RKO (cell line): Measurements from ENCODE around the gene DRD3.

Source experiments
- DNase-seq: peaks from one replicate; pipeline ENCODE4 v3.0.0-alpha.2; 2016; ENCODE audit warnings: low spot score

The DRD3 gene

DNA sequence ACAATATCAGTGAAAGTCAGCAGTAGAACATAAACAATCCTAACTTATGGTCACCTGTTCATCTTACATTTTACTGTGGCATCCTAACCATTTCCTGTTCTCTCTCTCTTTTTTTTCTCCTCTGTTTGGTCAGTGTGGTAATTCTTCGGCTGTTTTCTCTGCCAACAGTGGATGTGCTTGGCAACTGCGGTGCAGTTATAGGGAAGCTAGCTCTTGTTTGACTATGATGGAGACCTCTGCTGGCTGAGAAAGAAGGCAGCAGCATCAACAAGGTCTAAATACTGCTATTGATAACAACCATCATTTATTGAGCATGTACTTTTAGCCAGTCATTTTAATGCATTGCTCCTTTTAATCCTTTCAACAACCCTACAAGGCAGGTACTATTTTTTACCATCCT is 723 bp upstream of the DRD3 start:
- DNase-seq, result peak; percentile 55

DNA sequence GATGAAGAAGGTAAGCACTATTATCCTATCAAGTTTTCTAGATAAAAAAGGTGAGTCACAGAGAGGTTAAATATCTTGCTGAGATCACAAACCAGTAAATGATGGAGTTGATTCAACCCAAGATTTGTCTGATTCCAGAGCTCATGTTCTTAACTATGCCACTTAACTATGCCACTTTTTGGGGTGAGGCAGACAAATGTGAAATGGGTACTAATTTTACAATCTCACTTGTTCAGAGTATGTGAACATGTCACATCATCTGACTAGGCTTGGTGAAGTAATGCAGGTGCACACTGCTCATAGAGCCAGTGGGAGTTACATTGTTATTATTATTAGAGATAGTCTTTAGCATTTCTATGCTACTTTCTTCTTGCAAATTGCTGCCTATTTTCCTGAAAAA is 2.0 kb downstream of the DRD3 start:
- DNase-seq, result no peak

DNA sequence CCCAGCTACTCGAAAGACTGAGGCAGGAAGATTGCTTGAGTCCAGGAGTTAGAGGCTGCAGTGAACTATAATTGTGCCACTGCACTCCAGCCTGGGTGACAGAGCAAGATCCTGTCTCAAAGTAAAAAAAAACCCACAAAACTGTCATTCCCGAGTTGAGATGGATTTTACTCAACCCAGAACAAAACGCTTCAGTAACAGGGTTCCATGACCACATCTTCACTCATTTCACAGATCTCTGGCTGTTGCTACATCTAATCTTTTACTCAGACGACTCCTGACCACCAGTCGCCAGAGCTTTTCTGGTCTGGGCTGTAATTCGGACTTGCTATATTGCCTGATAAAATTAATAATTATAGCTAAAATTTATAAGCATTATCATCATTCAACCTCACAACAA is 2.4 kb downstream of the DRD3 start:
- no peak for DNase-seq

DNA sequence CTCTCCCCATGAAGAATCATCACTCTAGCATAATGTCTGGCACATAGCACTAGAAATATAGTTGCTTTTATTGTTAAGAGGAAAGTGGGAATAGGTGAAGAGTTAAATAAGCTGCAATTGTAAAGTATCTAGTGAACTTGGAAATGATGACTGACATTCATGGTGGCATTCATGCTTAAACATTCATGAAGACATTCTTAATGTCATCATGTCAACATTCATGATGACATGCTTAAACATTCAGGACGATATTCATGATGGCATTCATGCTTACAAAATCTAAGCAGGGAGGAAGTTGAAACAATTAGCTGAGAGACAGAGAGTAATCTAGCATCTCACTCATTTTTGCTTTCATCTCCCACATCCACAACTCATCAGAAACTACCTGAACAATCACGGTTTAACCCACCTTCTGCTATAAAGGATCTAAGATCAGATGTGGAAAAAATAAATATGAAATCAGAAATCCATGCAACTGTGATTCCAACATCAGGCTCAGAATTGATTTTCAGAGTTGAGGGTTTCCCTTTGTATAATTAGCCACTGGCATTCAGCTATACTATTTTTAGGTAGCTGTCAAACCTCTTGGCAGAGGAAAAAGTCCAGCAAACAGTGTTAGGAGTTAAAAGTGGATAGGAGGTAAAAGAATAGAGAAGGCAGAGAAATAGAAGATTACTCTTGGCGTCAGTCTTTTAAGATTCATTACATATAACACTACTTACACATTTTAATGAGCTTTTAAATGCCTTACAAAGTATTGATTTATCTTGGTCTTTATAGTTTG is 3.5 kb downstream of the DRD3 start:
- DNase-seq, result no peak

DNA sequence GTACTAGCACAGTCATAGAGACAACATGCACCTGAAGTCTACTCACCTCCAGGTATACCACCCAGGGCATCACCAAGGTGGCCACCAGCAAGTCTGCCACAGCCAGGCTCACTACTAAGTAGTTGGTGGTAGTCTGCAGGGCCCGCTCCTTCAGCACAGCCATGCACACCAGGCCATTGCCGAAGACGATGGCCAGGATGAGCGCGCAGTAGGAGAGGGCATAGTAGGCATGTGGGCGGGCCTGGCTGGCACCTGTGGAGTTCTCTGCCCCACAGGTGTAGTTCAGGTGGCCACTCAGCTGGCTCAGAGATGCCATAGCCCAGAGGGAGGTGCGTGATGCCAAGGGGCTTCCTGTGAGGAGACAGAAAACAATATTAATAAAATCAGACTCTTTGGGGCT is 7.2 kb downstream of the DRD3 start:
- no peak for DNase-seq

DNA sequence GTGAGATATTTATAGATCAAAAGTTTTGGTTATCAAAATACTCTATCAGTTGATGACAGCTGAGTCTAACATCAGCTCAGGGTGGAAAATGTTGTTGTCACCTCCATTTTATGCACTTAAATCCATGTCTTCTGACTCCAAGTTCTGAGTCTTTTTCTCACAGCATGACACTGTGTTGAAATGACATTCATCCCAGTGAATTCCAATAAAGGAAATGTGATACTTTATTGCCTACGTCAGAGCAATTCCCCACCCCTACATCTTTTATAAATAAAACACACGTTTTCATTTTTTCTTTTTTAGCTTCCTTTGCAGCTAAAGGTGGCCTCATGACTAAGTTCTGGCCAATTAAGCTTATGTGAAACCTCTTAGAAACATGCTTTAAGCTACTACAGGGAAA is 10.7 kb downstream of the DRD3 start:
- no peak for DNase-seq

DNA sequence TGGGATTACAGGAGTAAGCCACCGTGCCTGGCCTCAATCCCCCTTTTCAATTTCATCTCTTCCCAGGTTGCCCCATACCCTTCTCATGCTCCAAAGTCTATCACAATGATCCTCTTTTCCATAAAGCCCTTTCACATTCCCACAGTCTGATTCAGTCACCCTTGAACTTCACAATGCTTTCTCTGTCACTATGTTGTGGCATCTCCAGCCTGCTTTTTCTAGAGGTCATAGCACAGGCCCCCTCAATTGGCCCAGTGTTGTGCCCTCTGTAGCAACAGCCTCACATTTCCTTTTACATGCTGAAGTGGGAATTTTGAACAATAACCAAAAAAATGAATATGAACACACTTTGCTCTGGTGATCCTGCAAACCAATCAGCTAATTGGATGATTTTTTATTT is 21.5 kb downstream of the DRD3 start:
- no peak for DNase-seq

DNA sequence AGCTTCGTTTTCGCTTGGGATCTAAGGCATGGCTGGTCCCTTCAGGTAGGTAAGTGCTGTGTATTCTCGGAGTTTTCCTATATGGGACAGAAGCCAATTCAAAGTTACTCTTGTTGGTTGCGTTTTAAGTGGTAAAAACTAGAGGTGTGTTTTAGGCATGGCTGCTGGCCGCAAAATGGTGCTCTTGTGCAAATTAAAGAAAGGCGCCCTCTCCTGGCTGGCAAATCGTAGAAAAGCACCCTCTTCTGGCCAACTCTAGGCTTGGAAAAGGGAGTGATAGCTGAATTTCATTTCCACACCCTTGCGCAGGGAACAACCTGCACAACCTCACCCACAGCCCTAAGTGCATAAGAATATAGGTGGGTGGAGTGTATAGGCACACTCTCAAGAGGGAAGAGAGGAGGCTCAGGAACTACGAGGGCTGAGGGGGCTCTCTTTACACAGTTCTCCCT is 23.5 kb downstream of the DRD3 start:
- peak; percentile 34 for DNase-seq

DNA sequence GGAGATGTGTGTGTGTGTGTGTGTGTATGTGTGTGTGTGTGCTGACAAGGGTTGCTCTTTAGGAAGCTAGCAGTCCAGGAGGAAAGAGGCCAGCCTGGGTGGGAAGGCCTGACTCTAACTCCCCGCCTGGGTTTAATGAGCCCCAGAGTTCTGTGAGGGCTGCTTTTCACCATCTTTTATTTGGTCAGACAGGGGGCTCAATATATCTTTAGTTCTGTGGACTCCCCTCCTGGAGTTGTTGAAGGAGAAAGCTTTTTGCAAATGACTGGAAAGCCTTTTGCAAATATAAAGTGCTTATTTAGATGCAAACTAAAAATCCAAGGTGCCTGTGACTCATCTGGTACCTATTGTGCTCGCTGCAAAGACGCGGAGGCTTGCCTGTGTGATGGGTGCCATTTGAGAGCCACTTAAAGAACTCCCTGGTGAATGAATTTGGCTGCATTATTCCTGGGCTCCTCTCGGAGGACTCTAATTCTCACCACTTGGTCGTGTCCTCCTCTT is 24.5 kb downstream of the DRD3 start:
- DNase-seq, result no peak

DNA sequence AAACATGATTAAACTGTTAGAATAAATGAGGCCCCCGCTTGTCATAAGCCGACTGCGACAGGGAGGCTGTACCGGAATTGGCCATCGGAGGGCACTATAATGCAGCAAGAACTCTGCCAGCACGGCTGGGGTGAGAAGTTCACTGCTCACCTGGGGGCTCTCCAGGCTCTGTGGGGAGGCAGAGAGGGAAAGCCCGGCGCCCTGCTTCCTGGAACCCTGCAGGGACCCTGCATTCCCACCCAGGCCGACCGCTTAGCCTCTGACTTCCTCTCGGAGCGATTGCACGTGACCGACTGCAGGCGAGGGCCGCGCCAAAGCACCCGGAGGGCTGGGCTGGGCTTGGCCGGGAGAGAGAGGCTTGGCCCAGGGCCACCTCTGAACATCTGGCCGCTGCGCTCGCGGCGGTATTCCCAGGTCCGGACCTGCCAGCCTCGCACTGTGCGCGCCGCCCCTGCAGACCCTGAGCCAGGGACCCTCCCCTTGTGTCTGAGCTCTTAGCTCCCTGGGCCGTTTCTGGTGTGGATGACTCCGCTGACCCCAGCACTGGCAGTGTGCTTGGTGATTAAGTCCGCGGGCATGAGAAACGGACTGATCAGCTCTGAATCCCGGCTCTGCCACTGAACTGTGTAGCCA is 26.2 kb downstream of the DRD3 start:
- peak; percentile 79 for DNase-seq

DNA sequence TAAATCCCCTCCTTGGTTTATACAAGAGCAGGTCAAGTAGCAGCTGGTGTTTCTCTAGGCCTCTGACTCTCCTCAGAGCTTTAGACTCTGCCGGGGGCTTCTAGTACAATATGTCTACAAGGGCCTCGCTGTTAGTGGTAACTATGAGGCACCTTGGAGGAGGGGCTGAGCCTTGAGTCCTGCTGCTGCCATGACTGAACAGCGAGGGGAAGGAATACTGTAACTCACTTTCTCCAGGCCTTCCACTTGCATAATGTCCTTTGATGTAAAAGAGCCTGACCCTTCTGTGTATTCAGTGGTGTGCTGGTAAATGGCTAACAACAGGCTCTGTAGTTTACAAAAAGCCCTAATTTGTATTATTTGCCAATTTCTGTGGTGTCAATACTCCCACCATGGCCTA is 27.8 kb downstream of the DRD3 start:
- no peak for DNase-seq

DNA sequence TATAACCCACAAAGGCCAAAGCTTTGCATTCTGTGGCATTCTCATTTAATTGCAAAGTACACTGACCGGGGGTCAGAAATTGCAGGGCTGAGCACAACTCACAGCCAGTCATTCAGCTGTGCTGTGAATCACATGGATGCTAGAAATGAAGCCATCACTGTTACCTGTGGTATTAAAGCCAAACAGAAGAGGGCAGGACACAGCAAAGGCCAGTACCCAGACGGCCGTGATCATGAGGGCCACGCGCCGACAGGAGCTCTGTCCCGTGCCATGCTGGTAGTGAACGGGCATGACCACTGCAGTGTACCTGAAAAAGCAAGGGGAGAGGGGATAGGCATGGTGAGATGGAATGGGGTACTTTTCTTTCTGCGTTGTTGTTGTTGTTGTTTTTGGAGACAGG is 31.6 kb downstream of the DRD3 start:
- no peak for DNase-seq

DNA sequence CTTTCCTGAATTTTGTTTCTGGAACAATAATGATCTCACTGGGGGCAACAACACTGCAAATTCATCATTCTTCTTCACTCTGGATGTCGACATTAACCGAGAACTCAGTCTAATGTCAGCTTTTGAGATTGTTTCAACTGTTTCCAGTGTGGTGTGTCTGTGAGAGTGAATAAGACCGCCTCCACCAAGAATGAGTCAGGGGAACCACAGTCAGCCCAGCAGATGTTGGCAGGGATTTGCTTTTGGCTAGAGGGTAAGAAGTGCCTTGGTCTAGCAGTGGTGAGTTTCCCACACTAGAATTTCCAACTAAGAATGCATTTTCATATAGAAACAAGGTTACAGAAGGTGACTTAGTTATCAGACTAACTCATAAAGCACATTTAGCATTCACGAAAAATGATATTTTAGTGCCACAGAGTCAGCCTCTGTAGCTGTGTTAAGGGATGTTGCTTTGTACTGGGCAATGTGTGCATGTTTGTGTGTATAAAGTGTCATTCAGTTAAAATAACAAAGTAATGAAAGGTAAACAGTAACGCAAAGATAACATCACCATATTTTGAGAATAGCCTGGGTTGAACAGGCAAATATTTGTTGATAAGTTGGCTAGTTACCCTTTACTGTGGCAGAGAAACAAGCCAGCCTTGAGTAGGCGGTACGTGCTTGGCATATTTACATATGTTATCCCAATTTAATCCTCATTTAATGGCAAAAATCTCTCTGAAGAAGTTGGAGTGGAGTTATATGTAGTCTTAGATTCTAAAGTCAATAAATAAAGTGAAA is 33.8 kb downstream of the DRD3 start:
- DNase-seq, result peak; percentile 76

DNA sequence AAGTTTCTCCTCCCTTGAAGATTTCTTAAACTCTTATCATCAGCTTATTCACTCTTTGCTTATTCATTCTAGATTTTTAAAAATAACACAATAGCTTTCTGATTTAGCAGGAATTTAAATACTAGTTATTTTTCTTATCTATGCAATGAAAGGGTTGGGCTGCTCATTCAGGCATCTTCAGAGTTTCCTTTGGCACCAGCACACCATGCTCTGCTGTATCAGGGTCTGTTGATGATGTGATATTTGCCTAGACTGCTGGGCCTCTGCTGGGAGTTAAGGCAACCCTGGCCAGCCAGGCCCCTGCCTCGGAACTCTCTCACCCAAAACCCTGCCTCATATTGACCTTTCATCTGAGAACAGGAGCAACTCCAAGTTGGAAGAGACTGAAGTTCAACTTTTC is 35.0 kb downstream of the DRD3 start:
- no peak for DNase-seq

DNA sequence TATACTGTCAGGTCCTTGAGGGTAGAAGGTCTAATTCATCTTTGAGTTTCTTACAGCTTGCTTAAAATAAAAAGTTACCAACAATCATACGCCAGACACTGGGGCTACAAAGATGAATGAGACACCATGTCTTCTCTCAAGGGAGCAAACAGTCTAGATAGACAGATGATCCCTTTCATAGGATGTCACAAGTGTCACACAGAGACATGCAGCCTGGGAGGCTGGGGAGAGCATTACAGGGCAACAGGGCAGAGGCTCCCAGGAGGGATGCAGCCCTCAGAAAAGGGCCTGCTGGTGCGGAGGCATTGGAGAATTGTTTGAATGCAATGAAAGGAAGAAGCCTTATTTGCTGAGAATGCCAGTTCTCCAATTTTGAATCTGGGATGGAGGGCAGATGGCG is 39.0 kb downstream of the DRD3 start:
- DNase-seq, result no peak

DNA sequence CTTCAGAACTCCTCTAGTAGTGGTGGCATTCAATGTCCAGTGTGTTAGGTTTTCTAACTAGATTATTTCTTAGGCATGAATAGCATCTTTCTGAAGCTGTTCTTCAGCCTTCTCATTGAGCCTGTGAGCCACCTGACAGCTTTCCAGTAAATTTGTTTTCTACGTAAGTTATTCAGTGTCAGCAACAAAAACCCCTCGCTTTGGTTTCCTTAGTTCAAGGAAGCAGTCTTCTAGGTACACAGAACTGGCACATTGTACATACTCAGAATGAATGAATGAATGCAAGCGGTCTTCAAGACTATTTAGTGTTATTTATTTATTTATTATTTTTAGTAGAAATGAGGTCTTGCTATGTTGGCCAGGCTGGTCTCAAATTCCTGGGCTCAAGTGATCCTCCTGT is 44.9 kb downstream of the DRD3 start:
- DNase-seq, result no peak

DNA sequence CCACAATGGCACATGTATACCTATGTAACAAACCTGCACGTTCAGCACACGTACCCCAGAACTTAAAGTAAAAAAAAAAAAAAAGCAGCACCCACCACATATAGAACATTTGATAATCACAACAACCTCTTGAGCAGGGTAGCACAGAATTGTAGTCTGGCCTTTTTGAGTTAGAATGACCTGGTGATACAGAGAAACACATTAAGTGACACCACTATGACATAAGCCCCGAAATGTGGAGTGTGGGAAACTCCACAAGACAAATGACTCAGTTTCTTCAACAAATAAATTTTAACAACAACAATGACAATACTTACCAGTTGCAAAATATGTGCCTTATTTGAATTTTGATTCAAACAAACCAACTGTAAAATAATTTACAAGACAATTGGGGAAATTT is 46.4 kb downstream of the DRD3 start:
- DNase-seq, result no peak

DNA sequence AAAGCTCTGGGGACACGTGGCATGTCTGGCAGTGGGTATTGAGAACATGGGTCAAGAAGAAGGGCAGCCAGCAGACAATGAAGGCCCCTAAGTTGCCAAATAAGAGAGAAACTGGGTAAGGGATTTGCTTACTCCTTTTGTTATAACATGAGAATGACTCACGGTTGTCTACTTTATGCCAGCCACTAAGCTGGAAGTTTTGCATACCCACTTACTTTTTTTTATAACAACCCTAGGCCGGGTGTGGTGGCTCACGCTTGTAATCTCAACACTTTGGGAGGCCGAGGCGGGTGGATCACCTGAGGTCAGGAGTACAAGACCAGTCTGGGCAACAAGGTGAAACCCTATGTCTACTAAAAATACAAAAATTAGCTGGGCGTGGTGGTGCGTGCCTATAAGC is 50.0 kb downstream of the DRD3 start:
- DNase-seq, result no peak

DNA sequence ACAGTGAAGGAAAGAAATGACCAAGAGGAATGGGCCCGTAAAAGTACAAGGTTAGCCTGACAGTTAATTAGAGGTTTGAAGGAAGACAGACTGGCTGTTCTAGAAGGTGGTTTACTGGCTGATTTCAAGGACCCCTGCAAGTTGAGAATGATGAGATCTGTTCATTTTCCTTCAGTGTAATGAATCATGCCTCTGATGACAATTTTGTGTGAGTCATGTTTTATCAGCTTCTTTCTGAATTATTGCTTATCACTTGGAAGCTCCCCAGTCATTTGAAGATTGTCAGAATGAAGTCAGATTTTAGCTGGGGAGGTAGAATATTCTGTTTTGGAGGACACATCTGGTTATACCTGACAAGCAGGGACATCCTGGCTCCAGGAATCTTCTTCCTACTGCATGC is 50.6 kb downstream of the DRD3 start:
- DNase-seq, result no peak

DNA sequence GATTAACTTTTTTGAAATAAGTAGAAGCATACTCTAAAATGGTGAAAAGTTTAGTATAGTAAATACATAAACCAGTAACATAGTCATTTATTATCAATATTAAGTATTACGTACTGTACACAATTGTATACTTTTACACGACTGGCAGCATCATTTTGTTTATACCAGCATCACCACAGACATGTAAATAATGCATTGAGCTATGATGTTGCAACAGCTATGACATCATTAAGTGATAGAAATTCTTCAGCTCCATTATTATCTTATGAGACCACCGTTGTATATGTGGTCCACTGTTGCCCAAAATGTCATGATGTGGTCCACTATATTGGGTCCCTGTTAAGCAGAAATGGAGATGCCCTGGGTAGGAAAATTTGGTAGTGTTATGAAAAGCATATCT is 51.3 kb downstream of the DRD3 start:
- no peak for DNase-seq

DNA sequence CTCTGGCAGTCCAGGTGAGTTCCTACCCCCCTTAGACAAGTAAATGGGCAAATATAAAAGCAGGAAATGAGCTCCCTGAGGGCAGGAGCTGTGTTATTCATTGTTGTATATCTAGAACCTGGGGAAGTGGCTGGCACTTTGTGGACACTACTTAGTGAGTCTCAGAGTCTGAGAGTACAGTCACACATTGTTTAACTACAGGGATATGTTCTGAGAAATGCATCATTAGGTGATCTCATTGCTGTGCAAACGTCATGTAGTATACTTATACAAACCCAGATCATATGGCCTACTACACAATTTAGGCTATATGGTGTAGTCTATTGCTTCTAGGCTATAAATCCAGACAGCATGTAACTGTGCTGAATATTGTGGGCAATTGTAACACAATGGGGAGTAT is 52.4 kb downstream of the DRD3 start:
- peak; percentile 30 for DNase-seq

DNA sequence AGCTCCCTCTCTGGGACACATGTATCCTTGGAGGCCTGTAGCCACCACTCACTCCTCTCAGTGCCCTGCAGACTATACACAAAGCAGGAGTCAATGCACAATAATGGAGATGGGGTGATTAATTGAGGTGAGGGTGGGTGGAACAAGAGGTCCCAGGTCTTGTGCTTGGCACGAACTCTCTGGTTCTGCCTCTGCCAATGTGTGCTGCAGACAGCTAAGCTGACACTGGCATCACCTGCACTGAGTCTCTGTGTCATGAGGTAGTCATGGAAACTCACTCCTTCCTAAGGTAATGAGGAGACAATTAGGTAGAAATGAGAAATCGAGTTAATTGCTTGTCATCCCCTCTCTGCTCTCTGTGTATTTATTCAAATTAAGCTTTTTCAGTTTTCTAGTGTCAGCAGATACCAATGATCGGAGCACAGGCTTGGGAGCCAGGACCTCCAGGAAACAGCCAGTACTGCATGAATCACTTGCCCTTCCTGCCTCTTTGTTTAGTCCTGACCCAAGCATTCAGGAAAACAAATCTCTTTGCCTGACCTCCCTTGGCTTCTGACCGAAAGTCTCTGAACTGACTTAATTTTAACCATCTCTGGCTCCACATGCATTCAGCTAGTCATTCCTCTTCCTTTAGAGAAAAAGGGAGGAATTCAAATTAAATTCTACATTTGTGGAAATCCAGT is 56.7 kb downstream of the DRD3 start:
- no peak for DNase-seq
